Activated naive CD8-positive, alpha-beta T cell treated with anti-CD3 and anti-CD28 coated beads, Interleukin-2, amount 10 ng/mL, durations not matched to agents 7 days and 5 days (primary cell): ENCODE measurements around the gene GPR139. TPM values are rescaled to one million over a fixed set of nuclear protein-coding genes. Genes with fewer than 3 reads are reported as not detected.

Experiments
- ATAC-seq: fragments of 150-1000 bp; cut with Tn5 transposase; one replicate; pipeline ENCODE4 v1.10.0; 2021; ENCODE audit warnings: low read depth, moderate library complexity
- POLR2A ChIA-PET: fragments of 350-600 bp; sonication (Branson Sonifier 250); formaldehyde crosslinking; loops from one replicate; lab custom pipeline; 2021; ENCODE audit warnings: antibody characterized with exemption; lab: Charles Lee
- DNase-seq: peaks from one replicate; pipeline ENCODE4 v3.0.0; 2021
- H3K27ac Mint-ChIP-seq: one replicate; pipeline ENCODE4 v1.8.0; 2022; ENCODE audit warnings: mild to moderate bottlenecking, mixed read lengths
- H3K27me3 Mint-ChIP-seq: one replicate; pipeline ENCODE4 v1.8.0; 2022; ENCODE audit warnings: mild to moderate bottlenecking, moderate library complexity, mixed read lengths
- H3K36me3 Mint-ChIP-seq: one replicate; pipeline ENCODE4 v1.8.0; 2021; ENCODE audit warnings: mild to moderate bottlenecking, mixed read lengths
- H3K4me1 Mint-ChIP-seq: one replicate; pipeline ENCODE4 v1.8.0; 2021; ENCODE audit warnings: mixed read lengths
- H3K4me3 Mint-ChIP-seq: one replicate; pipeline ENCODE4 v1.8.0; 2022; ENCODE audit warnings: mild to moderate bottlenecking, moderate library complexity, mixed read lengths
- H3K9me3 Mint-ChIP-seq: one replicate; pipeline ENCODE4 v1.8.0; 2021; ENCODE audit warnings: mixed read lengths
- total RNA-seq, 2 experiments: library from RNA; stranded (reverse); gene quantifications; one replicate each; pipeline ENCODE4 v1.2.3, GENCODE V29; 2021

Gene GPR139
- not detected for total RNA-seq

DNA sequence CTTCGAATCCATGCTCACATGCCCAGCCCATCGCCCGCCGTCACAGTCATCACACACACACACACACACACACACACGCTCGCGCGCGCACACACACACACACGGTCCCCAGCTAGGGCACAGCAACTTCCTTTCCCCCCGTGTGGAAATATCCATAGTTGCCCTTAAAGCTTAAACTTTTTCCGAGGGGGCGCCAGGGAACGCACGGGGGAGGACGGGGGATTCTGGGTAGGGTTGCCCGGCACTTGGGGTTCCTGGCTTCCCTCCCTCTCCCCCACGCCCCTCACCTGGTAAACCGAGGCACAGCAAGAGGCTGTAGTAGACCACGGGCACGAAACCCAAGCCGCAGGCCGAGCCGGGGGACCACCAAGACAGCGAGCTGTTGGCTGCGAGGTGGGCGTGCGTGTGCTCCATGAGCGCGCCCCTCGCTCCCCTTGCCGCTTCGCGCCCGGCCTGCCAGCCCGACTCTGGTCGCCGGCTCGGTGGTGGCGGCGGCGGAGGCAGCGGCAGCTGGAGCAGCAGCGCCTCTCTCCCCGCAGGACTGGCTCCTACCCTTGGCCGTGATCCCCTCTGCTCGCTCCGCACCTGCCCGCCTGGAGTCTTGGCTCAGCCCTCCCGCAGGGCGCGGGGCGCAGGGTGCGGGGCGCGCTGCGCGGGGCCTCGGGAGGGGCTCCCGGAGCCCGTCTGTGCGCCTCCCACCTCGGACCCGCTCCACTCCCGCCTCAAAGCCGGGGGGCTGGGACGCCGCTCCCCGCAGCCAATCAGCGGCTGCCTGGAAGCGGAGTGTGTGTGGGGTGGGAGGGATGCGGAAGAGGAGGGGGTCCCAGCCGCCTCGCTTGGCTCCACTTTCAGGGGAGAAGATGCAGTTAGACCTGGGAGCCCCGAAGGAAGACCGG lies at the start of gene GPR139:
TSS of gene GPR139 (minus strand) at position 688 of the 896 bp plus-strand sequence. CDS start at position 414, 274 bp downstream.
- DNase-seq: no peak
- POLR2A ChIA-PET: no interaction called here
- Mint-ChIP-seq H3K27me3 (peaks cover 23% of the 10 kb centered on the region), H3K9me3 (no peaks in the 10 kb centered on the region), H3K27ac (no peak within 1 kb of the TSS), H3K36me3 (no peaks in the 10 kb centered on the region), H3K4me1 (no peaks in the 10 kb centered on the region), H3K4me3 (no peak within 1 kb of the TSS)
- no peak for ATAC-seq

DNA sequence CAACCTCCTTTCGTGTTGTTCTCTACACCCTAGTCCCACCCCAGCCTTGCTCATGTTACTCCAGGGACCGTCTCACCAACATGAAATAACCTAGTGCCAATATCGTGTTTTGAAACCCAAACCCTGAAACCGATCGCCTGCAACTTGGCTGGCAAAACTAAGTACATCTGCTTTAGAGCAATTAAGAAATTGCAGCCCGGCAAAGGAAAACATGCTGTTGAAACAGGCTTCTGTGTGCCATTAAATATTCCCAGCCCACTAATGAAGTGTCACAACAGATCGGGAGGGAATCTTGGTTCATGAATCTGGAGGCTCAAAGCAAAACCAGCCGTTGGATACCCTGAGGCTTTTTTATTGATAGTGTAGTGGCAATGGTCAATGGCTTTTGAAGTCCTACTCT lies 48.3 kb upstream of the GPR139 start:
- DNase-seq (no peak), ATAC-seq (no peak)
- H3K27ac Mint-ChIP-seq: no peak overlapping the region
- H3K27me3 Mint-ChIP-seq: no peaks in the 10 kb centered on the region
- no peaks in the 10 kb centered on the region for H3K4me1 Mint-ChIP-seq
- H3K4me3 Mint-ChIP-seq: no peak overlapping the region
- POLR2A ChIA-PET: no interaction called here
- no peaks in the 10 kb centered on the region for H3K36me3 Mint-ChIP-seq
- H3K9me3 Mint-ChIP-seq: peaks cover 4% of the 10 kb centered on the region

DNA sequence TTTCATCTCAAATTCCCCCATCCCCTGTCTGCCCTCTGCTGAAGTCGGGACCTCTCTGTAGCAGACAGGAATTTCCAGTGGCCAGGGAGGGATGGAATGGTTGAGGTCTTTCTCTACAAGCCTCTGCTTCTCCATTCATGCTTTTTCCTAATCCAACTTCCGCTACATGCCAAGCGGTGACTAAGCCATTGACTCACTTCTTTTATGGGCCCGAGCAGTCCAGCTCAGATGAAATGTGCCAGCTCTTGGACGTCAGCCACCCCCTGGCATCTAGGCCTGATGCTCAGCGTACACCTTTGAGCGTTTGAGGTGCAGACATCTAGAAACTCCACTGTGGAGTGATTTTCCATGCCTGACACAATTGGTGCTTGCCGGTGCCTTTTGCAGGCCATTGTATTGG lies 40.7 kb upstream of the GPR139 start:
- no peaks in the 10 kb centered on the region for H3K9me3 Mint-ChIP-seq
- H3K4me3 Mint-ChIP-seq: no peak overlapping the region
- DNase-seq: no peak
- no peak for ATAC-seq
- POLR2A ChIA-PET: no interaction called here
- no peak overlapping the region for H3K27ac Mint-ChIP-seq
- no peaks in the 10 kb centered on the region for H3K4me1 Mint-ChIP-seq
- no peaks in the 10 kb centered on the region for H3K36me3 Mint-ChIP-seq
- no peaks in the 10 kb centered on the region for H3K27me3 Mint-ChIP-seq

DNA sequence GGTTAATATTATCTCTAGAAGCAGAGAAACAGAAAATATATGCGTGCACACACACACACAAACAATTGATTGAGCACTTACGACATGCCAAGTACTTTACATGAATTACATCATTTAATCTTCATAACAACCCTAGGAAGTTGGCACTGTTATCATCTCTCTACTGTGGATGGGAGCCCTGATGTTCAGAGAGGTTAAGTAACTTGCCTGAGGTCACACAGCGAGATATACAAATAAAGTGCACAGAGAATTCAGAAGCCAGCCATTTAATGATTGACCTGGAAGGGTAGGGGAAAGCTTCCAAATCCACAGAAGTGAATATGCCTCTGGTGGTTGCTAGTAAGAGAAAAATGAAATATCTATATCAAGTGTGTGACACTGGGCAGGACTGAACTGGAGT lies 37.5 kb upstream of the GPR139 start:
- POLR2A ChIA-PET: no interaction called here
- no peaks in the 10 kb centered on the region for H3K36me3 Mint-ChIP-seq
- ATAC-seq (no peak), DNase-seq (no peak)
- H3K9me3 Mint-ChIP-seq: peaks cover 5% of the 10 kb centered on the region
- H3K27ac Mint-ChIP-seq: no peak overlapping the region
- H3K4me3 Mint-ChIP-seq: no peak overlapping the region
- H3K4me1 Mint-ChIP-seq: no peaks in the 10 kb centered on the region
- H3K27me3 Mint-ChIP-seq: no peaks in the 10 kb centered on the region

DNA sequence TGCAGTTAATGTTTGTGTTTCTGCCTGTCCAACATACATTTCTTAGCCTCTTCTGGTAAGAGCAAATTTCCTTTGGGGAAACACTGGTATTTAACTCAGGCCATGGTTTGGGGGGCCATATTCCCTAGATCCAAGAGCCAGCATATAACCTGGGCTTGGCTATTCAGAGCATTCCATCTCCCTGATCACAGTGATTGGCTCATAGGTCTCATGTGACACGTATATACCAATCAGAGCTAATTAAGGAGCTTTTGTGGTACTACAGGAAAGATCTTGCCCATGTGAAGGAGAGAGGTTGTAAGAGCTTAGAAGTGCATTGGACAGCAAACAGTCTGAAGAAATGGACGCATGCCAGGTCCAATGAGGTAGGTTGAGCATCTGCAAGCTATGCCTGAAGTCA lies 33.4 kb upstream of the GPR139 start:
- Mint-ChIP-seq H3K36me3 (no peaks in the 10 kb centered on the region), H3K27me3 (no peaks in the 10 kb centered on the region), H3K4me1 (no peaks in the 10 kb centered on the region), H3K27ac (no peak overlapping the region), H3K9me3 (peaks cover 5% of the 10 kb centered on the region), H3K4me3 (no peak overlapping the region)
- ATAC-seq (no peak), DNase-seq (no peak)
- POLR2A ChIA-PET: no interaction called here

DNA sequence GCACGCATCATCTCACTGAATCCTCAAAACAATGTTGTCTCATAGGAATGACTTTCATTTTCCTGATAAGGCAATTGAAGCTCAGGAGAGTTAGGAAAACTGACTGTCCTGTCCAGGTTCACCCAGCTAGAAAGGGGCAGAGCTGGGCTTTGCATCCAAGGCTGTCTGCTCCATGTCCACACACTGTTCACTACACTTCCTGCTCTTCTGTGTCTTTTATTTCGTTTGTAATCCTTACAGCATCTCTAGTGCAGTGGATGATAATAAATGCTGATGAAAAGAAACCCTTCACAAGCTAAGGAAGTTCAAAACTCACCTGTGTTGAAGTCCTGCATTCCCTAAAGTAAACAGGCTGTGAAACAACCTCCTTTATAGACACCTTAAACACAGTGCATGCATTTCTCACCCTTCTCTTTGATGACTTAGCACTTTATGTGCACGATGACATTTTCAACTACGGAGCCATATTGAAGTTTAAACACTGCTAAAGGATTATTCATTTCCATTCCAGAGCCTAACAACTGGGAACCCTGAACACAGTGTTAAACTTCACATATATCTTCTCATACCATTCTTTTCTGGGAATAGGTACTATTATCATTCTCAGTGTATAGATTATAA lies 31.0 kb upstream of the GPR139 start:
- POLR2A ChIA-PET: no interaction called here
- Mint-ChIP-seq H3K27me3 (no peaks in the 10 kb centered on the region), H3K36me3 (no peaks in the 10 kb centered on the region), H3K4me1 (no peaks in the 10 kb centered on the region), H3K27ac (no peak overlapping the region), H3K9me3 (peaks cover 5% of the 10 kb centered on the region), H3K4me3 (no peak overlapping the region)
- ATAC-seq (no peak), DNase-seq (no peak)

DNA sequence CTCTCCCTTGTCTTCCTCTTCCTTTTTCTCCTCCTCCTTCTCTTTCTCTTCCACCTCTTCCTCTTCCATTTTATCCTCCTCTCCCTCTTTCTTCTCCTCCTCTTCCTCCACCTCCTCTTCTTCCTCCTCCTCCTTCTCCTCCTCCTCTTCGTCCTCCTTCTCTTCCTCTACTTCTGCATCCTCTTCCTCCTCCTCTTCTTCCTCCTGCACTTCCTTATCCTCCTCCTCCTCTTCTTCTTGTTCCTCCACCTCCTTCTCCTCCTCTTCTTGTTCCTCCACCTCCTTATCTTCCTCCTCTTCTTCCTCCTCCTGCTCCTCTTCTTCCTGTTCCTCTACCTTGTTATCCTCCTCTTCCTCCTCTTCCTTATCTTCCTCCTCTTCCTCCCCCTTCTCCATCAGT lies 28.8 kb upstream of the GPR139 start:
- H3K4me1 Mint-ChIP-seq: no peaks in the 10 kb centered on the region
- POLR2A ChIA-PET: no interaction called here

DNA sequence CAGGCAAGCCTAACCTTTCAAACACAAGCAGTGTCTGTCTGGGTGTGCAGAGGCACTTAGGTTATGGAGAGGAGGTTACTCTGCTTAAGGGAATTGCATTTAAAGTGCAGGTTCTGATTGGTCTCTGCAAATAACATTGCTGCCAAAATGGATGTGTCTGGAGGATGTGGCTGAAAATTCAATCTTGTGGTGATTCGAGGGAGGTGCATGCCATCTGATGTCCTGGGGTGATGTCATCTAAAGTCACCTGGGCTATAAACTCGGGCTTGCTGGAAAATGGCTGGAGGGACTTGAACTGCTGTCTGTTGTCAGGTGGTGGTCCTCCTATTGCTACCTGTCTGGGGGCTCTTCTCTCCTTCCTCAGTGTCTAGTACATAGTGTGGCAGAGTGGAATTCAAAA lies 28.3 kb upstream of the GPR139 start:
- no peak for DNase-seq
- Mint-ChIP-seq H3K36me3 (no peaks in the 10 kb centered on the region), H3K27me3 (no peaks in the 10 kb centered on the region), H3K9me3 (peaks cover 3% of the 10 kb centered on the region), H3K4me1 (no peaks in the 10 kb centered on the region), H3K4me3 (no peak overlapping the region), H3K27ac (no peak overlapping the region)
- ATAC-seq: no peak
- POLR2A ChIA-PET: no interaction called here

More for the DNA sequence above, 28.8 kb upstream of the GPR139 start:
- H3K4me3 Mint-ChIP-seq: no peak overlapping the region
- ATAC-seq (no peak), DNase-seq (no peak)
- H3K27me3 Mint-ChIP-seq: no peaks in the 10 kb centered on the region
- H3K27ac Mint-ChIP-seq: no peak overlapping the region
- no peaks in the 10 kb centered on the region for H3K36me3 Mint-ChIP-seq
- H3K9me3 Mint-ChIP-seq: peaks cover 3% of the 10 kb centered on the region

DNA sequence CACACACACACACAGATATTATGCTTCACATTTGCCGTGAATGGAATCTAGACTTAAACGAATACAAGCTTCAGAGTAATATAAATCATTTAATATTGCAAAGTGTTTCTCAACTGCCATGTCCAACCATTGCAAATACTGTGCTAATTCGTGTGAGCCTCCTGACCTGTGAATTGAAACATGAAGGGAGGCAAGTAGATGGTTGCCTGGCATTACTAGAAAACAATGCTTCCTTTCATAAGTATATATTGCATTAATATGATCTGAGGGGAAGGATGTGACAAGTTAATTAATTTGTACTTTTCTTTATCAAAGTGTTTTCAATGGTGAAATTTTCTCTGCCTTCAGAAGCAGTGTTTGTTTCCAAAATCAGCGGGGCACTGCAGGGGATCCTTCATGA lies 25.7 kb upstream of the GPR139 start:
- H3K36me3 Mint-ChIP-seq: no peaks in the 10 kb centered on the region

DNA sequence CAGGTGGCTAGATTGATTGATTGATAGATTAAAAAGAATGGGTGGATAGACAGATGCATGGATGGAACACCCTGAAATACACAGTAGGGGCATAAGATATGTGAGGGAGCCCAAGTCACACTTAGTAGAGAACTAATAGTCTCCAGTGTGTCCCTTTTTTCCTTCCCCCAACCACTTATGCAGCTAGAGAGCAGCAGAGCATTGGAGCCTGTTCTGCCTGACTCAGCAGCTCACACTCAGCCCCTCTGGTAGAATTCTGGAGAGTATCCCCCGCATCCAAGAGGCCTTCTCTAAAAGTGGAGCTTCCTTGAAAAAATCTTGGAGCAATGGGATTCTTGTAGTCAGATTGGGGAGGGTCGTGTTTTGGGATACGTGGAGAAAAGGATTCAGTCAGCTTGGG lies 20.5 kb upstream of the GPR139 start:
- DNase-seq: no peak
- Mint-ChIP-seq H3K36me3 (no peaks in the 10 kb centered on the region), H3K27me3 (no peaks in the 10 kb centered on the region), H3K27ac (no peak overlapping the region), H3K9me3 (peaks cover 4% of the 10 kb centered on the region), H3K4me1 (no peaks in the 10 kb centered on the region), H3K4me3 (no peak overlapping the region)
- POLR2A ChIA-PET: no interaction called here
- no peak for ATAC-seq

More for the DNA sequence above, 25.7 kb upstream of the GPR139 start:
- POLR2A ChIA-PET: no interaction called here
- DNase-seq (no peak), ATAC-seq (no peak)
- peaks cover 4% of the 10 kb centered on the region for H3K9me3 Mint-ChIP-seq
- H3K4me1 Mint-ChIP-seq: no peaks in the 10 kb centered on the region
- no peaks in the 10 kb centered on the region for H3K27me3 Mint-ChIP-seq
- no peak overlapping the region for H3K4me3 Mint-ChIP-seq
- no peak overlapping the region for H3K27ac Mint-ChIP-seq

DNA sequence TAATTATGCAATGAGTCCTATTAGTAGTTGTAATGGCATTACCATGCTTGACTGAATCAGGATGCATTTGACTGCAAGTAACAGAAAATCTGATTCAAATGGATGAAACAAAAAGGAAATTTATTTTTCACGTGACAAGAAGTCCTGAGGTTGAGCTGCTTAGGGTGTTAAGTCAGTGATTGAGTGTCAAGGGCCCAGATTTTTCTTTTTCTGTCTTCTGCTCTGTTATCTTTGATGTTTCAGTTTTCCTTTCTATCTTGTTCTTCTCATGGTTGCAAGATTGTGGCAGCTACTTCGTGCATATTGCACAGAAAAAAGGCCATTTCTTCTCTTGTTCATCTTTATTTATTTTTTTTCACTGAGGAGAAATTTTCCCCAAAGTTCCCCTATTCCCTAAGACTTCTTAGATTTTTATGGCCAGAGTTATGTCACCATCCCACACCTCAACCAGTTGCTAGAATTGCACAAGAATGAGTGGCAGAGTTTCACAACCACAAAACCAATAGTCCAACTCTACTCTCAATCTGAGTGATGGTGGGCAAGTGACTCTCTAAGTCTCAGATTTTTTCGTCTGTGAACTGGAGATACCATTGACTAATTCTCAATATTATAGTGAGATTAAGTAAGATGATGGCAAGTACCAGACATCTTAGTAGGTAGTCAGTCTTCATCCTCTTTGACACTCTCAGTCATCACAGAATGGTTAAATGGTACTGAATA lies 15.7 kb upstream of the GPR139 start:
- Mint-ChIP-seq H3K27ac (no peak overlapping the region), H3K4me3 (no peak overlapping the region), H3K27me3 (no peaks in the 10 kb centered on the region), H3K4me1 (no peaks in the 10 kb centered on the region), H3K9me3 (no peaks in the 10 kb centered on the region), H3K36me3 (no peaks in the 10 kb centered on the region)
- POLR2A ChIA-PET: no interaction called here
- no peak for ATAC-seq
- DNase-seq: no peak

DNA sequence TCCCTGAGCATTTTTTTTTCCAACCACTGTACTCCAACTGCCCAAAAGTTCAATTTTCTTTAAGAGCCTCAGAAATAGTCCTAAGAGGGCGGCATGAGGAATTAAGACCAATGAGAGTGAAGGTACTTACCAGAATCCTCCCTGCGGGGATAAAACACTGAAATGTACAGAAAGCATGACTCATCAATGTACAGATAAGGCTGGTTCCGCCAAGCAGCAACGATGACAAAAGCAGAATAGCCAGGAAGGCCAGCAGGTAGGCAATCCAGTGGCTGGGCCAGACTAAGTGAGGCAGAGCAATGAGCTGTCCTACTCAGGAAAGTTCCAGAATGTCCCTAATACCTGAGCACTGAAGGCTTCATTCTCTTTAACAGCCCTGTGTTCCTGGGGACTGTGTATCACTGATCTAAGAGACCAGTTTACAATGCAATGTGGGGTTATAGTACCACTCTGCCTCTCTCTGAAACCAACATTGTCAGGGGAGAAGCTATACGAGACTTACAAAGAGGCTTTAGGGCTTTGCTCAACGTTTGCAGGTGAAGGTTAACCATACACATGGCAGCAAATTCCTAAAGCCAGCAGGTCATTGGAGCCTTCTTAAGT lies 11.0 kb upstream of the GPR139 start:
- no peaks in the 10 kb centered on the region for H3K36me3 Mint-ChIP-seq
- no peak overlapping the region for H3K4me3 Mint-ChIP-seq
- DNase-seq (no peak), ATAC-seq (no peak)
- H3K4me1 Mint-ChIP-seq: no peaks in the 10 kb centered on the region
- POLR2A ChIA-PET: no interaction called here
- H3K27me3 Mint-ChIP-seq: no peaks in the 10 kb centered on the region
- H3K9me3 Mint-ChIP-seq: peaks cover 2% of the 10 kb centered on the region
- H3K27ac Mint-ChIP-seq: no peak overlapping the region

DNA sequence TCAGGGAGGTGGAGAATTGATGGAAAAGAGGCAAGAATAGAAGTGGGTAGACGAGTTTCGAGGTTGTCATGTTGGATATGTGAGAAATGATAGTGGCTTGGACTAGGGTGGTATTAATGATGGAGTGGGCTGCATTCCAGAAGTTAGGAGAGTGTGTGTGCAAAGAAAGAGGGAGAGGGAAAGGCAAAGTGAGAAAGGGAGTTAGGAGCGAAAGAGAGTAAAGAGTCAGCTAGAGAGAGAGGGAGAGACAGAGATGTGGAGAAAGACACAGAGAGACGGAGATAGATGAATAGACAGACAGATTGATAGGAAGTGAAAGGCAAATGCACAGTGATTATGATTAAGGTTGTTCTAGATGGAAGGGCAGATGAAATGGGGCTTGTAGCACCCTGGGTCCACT lies 5.4 kb upstream of the GPR139 start:
- Mint-ChIP-seq H3K27me3 (peaks cover 15% of the 10 kb centered on the region), H3K4me1 (no peaks in the 10 kb centered on the region), H3K27ac (no peak overlapping the region), H3K36me3 (no peaks in the 10 kb centered on the region), H3K4me3 (no peak overlapping the region), H3K9me3 (peaks cover 2% of the 10 kb centered on the region)
- POLR2A ChIA-PET: no interaction called here
- DNase-seq (no peak), ATAC-seq (no peak)
